MM.1S (cell line): Measurements from ENCODE around the gene DDX56.
A peak's percentile ranks its signal among the peaks of the same experiment; 100 is the strongest.

Source experiments
- DNase-seq: peaks from one replicate; pipeline ENCODE4 v3.0.0-alpha.2; 2015
- H2AFZ ChIP-seq: fragments of 300-600 bp; sonication (generic); 2 replicates; pipeline ENCODE4 v1.6.0; 2016; ENCODE audit warnings: antibody characterized with exemption, low read length
- H3F3A ChIP-seq: fragments of 300-600 bp; sonication (generic); 2 replicates; pipeline ENCODE4 v1.6.1; 2016; ENCODE audit warnings: mild to moderate bottlenecking, antibody characterized with exemption, low read length, moderate library complexity, mixed read lengths; ENCODE audit not compliant: insufficient read depth
- H3K27ac ChIP-seq: fragments of 300-600 bp; sonication (generic); 2 replicates; pipeline ENCODE4 v1.5.1; 2016; ENCODE audit warnings: mild to moderate bottlenecking, low read length
- H3K27me3 ChIP-seq: fragments of 300-600 bp; sonication (generic); replicated peaks from 2 replicates; pipeline ENCODE4 v1.6.0; 2016; ENCODE audit warnings: low read length; ENCODE audit not compliant: insufficient read depth
- H3K36me3 ChIP-seq: fragments of 300-600 bp; sonication (generic); replicated peaks from 2 replicates; pipeline ENCODE4 v1.6.1; 2016; ENCODE audit warnings: mild to moderate bottlenecking, low read length, mixed read lengths; ENCODE audit not compliant: insufficient read depth
- H3K4me1 ChIP-seq: fragments of 300-600 bp; sonication (generic); 2 replicates; pipeline ENCODE4 v1.6.1; 2016; ENCODE audit warnings: low read length, mixed read lengths
- H3K4me2 ChIP-seq: fragments of 300-600 bp; sonication (generic); 2 replicates; pipeline ENCODE4 v1.6.0; 2016; ENCODE audit warnings: low read depth, low read length
- H3K4me3 ChIP-seq: fragments of 300-600 bp; sonication (generic); 2 replicates; pipeline ENCODE4 v1.5.1; 2016; ENCODE audit warnings: low read length, mixed read lengths
- H3K79me2 ChIP-seq: fragments of 300-600 bp; sonication (generic); 2 replicates; pipeline ENCODE4 v1.6.1; 2016; ENCODE audit warnings: mixed run types, low read length, mixed read lengths
- H3K9ac ChIP-seq: fragments of 300-600 bp; sonication (generic); 2 replicates; pipeline ENCODE4 v1.6.1; 2016; ENCODE audit warnings: low read length, mixed read lengths
- H3K9me2 ChIP-seq: fragments of 300-600 bp; sonication (generic); replicated peaks from 2 replicates; pipeline ENCODE4 v1.6.1; 2016; ENCODE audit warnings: mild to moderate bottlenecking, low read length, mixed read lengths; ENCODE audit not compliant: insufficient read depth
- H3K9me3 ChIP-seq: fragments of 300-600 bp; sonication (generic); replicated peaks from 2 replicates; pipeline ENCODE4 v1.6.1; 2016; ENCODE audit warnings: mild to moderate bottlenecking, low read length, mixed read lengths; ENCODE audit not compliant: insufficient read depth
- H4K20me1 ChIP-seq: fragments of 300-600 bp; sonication (generic); 2 replicates; pipeline ENCODE4 v1.6.1; 2016; ENCODE audit warnings: mild to moderate bottlenecking, low read length, moderate library complexity, mixed read lengths; ENCODE audit not compliant: insufficient read depth
- EZH2 ChIP-seq: fragments of 300-600 bp; sonication (generic); optimal IDR thresholded peaks from 2 replicates; pipeline ENCODE3; 2017; ENCODE audit warnings: low read depth, mild to moderate bottlenecking, antibody characterized with exemption, low read length, mixed read lengths
- EZH2phosphoT487 ChIP-seq: fragments of 300-600 bp; sonication (generic); IDR thresholded peaks from 2 replicates; pipeline ENCODE4 v1.6.1; 2018; ENCODE audit warnings: antibody characterized with exemption, low read length
- TF ChIP-seq, protein P1 (sequence below): fragments of 300-600 bp; sonication (generic); IDR thresholded peaks from 2 replicates; pipeline ENCODE4 v1.5.1; 2016; ENCODE audit warnings: antibody characterized with exemption, low read length, mixed read lengths

DDX56 gene, protein sequence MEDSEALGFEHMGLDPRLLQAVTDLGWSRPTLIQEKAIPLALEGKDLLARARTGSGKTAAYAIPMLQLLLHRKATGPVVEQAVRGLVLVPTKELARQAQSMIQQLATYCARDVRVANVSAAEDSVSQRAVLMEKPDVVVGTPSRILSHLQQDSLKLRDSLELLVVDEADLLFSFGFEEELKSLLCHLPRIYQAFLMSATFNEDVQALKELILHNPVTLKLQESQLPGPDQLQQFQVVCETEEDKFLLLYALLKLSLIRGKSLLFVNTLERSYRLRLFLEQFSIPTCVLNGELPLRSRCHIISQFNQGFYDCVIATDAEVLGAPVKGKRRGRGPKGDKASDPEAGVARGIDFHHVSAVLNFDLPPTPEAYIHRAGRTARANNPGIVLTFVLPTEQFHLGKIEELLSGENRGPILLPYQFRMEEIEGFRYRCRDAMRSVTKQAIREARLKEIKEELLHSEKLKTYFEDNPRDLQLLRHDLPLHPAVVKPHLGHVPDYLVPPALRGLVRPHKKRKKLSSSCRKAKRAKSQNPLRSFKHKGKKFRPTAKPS

DNA sequence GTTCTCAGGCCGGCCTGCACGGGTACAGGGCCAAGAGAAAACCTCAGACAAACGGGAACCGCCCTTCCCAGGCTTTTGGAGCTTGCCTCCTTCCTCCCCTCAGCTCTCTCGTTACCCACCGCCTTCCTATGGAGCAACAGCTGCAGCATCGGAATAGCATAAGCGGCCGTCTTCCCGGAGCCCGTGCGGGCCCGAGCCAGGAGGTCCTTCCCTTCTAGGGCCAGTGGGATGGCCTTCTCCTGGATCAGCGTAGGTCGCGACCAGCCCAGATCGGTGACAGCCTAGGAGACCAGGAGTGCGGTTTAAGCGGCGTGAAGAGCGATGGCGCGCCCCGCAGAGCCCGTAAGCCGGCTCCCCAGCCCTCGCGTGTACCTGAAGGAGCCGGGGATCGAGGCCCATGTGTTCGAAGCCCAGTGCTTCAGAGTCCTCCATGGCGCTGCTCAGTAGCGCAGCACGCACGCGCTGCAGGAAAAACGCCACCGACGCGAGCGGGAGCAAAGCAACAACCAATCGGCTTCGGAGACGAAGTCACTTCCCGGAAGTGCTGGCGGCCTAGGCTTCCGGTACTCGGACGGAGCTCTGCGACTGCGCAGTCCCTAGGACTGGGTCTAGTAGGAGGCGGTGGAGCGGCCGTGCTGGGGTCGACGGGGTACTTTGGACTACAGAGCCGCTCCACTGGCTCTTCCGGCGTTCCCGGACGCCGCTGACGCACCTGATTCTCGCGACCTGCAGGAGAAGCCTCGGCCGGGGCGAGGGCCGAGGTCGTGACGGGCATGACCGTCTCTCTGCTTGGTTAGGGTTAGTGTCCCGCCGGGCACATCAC, at the start of gene DDX56:
TSS of gene DDX56 (minus strand) at position 445 of the 823 bp plus-strand sequence. CDS start at position 432, 13 bp downstream.
- peak within 1 kb of the TSS; percentile 80 for H2AFZ ChIP-seq
- H3K27ac ChIP-seq, result peak within 1 kb of the TSS; percentile 51; the same call in 1 of the 2 replicates
- H3K36me3 ChIP-seq, result peaks cover 11% of the 10 kb centered on the region
- no peak for TF ChIP-seq EZH2phosphoT487
- TF ChIP-seq, protein P1, sequence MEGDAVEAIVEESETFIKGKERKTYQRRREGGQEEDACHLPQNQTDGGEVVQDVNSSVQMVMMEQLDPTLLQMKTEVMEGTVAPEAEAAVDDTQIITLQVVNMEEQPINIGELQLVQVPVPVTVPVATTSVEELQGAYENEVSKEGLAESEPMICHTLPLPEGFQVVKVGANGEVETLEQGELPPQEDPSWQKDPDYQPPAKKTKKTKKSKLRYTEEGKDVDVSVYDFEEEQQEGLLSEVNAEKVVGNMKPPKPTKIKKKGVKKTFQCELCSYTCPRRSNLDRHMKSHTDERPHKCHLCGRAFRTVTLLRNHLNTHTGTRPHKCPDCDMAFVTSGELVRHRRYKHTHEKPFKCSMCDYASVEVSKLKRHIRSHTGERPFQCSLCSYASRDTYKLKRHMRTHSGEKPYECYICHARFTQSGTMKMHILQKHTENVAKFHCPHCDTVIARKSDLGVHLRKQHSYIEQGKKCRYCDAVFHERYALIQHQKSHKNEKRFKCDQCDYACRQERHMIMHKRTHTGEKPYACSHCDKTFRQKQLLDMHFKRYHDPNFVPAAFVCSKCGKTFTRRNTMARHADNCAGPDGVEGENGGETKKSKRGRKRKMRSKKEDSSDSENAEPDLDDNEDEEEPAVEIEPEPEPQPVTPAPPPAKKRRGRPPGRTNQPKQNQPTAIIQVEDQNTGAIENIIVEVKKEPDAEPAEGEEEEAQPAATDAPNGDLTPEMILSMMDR, result no peak
- TF ChIP-seq EZH2, result no peak
- H3F3A ChIP-seq, result peaks cover 9% of the 10 kb centered on the region; the same call in 1 of the 2 replicates
- H4K20me1 ChIP-seq, result no peaks in the 10 kb centered on the region
- H3K4me1 ChIP-seq, result peaks cover 8% of the 10 kb centered on the region
- H3K9ac ChIP-seq, result peak within 1 kb of the TSS; percentile 93
- H3K9me2 ChIP-seq, result no peaks in the 10 kb centered on the region
- H3K9me3 ChIP-seq, result no peaks in the 10 kb centered on the region
- H3K4me2 ChIP-seq, result peak within 1 kb of the TSS; percentile 76
- peak within 1 kb of the TSS; percentile 95 for H3K4me3 ChIP-seq
- DNase-seq, result peak; percentile 98
- peaks cover 66% of the 10 kb centered on the region for H3K79me2 ChIP-seq
- no peaks in the 10 kb centered on the region for H3K27me3 ChIP-seq

DNA sequence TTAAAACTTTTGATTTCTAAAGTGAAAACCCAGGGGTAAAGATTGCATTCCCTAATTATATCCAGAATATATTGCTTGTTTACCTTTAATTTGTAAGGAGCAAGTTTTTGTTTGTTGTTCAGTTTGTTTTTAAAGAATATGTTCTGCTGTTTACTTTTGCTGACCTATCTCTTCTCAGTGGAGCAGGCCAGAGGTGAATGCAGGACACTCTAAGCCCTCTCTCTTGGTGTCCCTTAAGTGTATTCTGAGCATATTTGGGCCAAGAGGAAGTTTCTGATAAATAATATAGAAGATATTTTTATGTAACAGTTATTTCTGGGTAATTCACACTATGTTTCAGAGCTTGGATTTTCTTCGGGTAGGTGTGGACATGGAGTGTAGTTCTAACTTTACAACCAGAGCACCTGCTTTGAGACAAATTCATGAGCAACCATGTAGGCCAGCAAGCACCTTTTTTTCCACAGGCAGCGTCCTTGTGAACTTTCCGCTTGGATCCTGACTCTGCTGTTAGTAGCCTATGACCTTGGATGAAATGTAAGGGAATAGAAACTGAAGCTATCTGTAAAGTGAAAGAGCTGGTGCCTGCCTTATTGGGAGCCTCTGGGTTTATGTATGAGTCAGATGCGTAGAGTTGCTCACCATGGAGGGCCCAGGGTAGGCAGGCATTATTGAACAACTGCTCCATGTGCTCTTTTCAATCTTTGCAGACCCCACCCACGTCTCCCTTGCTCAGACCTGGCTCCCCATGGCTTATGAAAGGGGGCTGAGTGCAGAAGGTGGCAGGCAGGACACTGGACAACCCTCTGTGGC, 48.8 kb upstream of the DDX56 start:
- Histone ChIP-seq H3F3A (peaks cover 30% of the 10 kb centered on the region), H3K4me2 (peak overlapping the region; percentile 42), H3K9ac (peak overlapping the region; percentile 29; the same call in 1 of the 2 replicates), H4K20me1 (0 out of 2 replicates have a peak, but pooled peaks cover 3% of the 10 kb centered on the region), H3K36me3 (peaks cover 8% of the 10 kb centered on the region; the same call in 1 of the 2 replicates), H3K4me3 (peak overlapping the region; percentile 18; the same call in 1 of the 2 replicates), H3K79me2 (peaks cover 97% of the 10 kb centered on the region), H3K27ac (peak overlapping the region; percentile 80), H3K27me3 (no peaks in the 10 kb centered on the region), H3K9me2 (no peaks in the 10 kb centered on the region), H3K4me1 (peaks cover 45% of the 10 kb centered on the region), H3K9me3 (no peaks in the 10 kb centered on the region), H2AFZ (no peak overlapping the region)
- peak; percentile 51 for DNase-seq
- TF ChIP-seq EZH2, result no peak
- no peak for TF ChIP-seq EZH2phosphoT487
- TF ChIP-seq, protein P1, result no peak

DNA sequence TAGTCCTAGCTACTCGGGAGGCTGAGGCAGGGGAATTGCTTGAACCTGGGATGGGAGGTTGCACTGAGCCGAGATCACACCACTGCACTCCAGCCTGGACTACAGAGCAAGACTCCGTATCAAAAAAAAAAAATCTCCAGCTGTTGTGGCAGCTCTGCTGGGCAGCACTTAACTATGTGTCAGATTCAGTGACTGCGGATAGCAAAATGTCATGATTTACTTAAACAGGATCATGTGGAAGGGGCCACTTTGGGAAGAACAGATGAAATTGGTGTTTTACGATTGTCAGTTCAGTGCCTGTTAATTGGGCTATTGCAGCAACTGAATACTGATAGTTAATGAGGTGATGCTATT, 48.0 kb upstream of the DDX56 start:
- H3K4me1 ChIP-seq, result peaks cover 51% of the 10 kb centered on the region
- no peaks in the 10 kb centered on the region for H3K27me3 ChIP-seq
- H3K9me3 ChIP-seq, result no peaks in the 10 kb centered on the region
- H4K20me1 ChIP-seq, result 0 out of 2 replicates have a peak, but pooled peaks cover 5% of the 10 kb centered on the region
- H3K4me2 ChIP-seq, result peak overlapping the region; percentile 42; the same call in 1 of the 2 replicates
- no peaks in the 10 kb centered on the region for H3K9me2 ChIP-seq
- no peak overlapping the region for H2AFZ ChIP-seq
- H3K4me3 ChIP-seq, result no peak overlapping the region
- H3K36me3 ChIP-seq, result peaks cover 8% of the 10 kb centered on the region; the same call in 1 of the 2 replicates
- TF ChIP-seq EZH2phosphoT487, result no peak
- TF ChIP-seq EZH2, result no peak
- TF ChIP-seq, protein P1, result no peak
- H3K27ac ChIP-seq, result peak overlapping the region; percentile 80; the same call in 1 of the 2 replicates
- H3K79me2 ChIP-seq, result peaks cover 100% of the 10 kb centered on the region
- DNase-seq, result no peak
- H3K9ac ChIP-seq, result no peak overlapping the region; the same call in 1 of the 2 replicates
- H3F3A ChIP-seq, result peaks cover 34% of the 10 kb centered on the region
